ENCODE measurements around the gene ME3.

DNA sequence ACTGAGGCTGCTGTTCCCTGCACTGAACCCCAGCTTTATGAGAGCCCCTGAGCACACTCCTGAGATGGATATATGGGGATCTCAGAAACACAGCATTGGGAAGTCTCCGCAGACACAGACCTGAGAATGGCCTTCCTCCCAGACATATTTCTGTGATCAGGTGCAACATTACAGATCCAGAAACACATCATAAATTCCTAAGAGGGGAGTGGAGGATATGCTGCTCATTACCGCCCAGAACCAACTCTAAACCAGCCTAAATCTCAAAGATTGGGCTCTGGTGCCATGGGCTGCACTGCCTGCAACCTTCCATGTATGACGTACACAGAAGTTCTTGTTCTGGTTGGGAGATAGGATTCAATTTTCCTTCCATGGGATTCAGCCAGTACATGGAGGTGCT is 102.0 kb downstream of the ME3 start:
- TF ChIP-seq, protein P1, sequence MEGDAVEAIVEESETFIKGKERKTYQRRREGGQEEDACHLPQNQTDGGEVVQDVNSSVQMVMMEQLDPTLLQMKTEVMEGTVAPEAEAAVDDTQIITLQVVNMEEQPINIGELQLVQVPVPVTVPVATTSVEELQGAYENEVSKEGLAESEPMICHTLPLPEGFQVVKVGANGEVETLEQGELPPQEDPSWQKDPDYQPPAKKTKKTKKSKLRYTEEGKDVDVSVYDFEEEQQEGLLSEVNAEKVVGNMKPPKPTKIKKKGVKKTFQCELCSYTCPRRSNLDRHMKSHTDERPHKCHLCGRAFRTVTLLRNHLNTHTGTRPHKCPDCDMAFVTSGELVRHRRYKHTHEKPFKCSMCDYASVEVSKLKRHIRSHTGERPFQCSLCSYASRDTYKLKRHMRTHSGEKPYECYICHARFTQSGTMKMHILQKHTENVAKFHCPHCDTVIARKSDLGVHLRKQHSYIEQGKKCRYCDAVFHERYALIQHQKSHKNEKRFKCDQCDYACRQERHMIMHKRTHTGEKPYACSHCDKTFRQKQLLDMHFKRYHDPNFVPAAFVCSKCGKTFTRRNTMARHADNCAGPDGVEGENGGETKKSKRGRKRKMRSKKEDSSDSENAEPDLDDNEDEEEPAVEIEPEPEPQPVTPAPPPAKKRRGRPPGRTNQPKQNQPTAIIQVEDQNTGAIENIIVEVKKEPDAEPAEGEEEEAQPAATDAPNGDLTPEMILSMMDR (IDR thresholded peaks at IDR 0.05) = no peak
- no peak for TF ChIP-seq POLR2A (IDR thresholded peaks at IDR 0.05)
